Left hindlimb (tissue), 1 donor: Measurements from ENCODE around the gene PRKCA.
A peak's percentile ranks its signal among the peaks of the same experiment; 100 is the strongest.
"Not testable (repeated sequence)": the region's sequence is repeated elsewhere in the genome, so short reads cannot be mapped to it uniquely, and the experiment has no call there.

Experiments used
- DNase-seq: peaks from one replicate; pipeline ENCODE4 v3.0.0-alpha.2; 2018

Gene PRKCA

DNA sequence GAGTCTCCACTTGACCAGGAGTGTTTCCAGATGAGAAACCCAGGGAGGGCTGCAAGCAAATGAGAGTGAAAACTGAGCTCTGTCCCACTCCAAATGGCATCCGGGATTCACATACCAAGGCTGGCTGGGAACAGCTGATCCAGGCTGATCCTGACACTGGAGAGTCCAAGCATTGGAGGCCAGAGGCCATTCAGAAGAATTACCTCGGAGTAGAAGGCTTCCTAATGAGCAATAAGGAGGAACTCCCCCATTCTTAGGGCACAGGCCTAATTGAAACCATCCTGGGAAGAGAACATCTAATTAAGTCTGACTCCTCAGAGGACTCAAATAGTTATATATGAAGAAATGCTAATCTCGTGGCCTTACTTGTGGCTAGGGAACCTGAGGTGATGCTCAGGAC is 142.8 kb downstream of the PRKCA start:
- no peak for DNase-seq

DNA sequence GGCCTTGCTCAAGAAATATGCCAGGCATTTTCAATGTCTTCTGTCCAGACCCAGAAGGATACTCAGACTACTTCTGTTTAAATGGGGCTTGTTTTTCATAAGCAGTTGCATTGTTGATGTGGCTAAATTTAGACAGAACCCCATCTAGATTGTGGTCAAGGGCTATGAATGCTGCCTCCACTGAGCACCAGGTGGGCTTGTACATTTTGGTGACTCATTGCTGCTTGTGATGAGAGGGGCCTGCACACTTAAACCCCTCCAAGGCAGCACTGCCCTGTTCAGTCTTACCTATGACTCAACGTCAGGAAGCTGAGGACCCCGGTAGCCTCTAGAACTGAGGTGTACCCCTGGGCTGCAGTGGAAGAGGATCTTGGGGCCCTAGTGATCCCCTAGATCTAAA is 144.0 kb downstream of the PRKCA start:
- DNase-seq = no peak

DNA sequence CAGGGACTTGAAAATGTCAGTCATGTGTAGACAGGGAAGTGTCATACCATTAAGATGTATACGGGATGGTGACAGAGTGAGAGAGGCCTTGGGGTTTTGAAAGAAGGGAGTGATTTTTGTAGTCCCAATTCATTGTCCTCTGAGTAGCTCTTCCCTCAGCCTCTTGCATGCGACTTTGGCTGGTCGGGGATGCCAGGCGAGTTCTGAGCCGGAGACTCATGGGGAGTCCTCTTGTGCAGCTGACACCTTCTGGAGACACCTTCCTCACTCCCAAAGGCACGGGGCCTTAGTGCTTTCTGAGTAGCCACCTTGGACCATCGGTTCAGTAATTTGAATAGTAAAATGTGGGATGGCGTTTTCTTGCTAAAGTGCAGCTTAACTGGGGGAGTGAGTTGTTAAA is 144.7 kb downstream of the PRKCA start:
- no peak for DNase-seq

DNA sequence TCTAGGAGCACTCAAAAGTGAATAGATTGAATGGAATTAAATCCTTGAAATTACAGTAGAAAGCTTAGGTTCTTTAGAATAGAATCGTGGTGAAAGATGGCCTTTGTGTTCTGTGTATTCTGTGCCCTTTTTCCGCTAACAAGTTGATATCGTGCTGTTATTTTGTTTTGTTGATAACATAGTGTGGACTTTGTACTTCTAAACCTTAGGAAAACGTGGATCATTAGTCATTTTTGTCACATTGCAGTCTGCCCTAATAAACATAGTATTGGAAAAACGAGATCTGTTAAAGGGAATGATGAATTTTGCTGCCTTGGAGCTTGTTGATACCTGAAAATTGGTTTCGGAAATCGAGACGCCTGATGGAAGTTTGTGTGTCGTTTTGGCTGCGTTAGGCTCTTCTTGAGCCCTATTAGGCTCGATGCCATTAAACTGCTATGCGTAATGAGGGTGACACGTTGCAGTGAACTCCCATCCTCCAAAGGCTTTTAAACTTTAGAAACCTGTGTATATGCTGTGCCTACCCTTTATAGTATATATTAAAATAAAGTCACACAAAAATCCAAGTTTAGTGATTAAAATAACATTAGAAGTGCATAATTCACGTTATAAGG is 145.7 kb downstream of the PRKCA start:
- DNase-seq = no peak

DNA sequence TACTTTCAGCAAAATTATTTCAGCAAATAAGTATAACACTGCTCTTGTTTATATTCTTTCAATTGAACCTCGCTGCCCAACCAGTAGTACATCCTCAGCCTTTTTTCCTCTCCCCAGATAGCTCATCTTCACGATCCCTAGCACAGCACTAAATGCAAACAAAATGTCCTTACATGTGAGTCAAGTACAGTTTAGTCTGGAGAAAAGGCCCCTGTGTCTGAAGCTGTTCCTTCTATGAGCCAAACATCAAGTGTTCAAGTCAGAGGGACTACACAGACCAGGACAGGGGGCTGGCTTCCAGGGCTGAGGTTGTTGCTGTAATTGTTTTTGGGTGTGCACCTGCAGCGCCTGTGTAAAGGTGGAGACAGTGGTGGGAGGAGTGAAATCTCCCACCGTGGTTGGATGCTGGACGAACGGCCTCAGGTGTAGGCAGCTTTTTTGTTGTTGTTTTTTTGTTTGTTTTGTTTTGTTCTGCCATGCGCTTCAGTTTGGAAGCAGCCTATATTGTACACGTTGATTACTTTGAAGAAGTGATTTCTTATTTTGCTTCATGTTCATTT is 147.1 kb downstream of the PRKCA start:
- DNase-seq = no peak

DNA sequence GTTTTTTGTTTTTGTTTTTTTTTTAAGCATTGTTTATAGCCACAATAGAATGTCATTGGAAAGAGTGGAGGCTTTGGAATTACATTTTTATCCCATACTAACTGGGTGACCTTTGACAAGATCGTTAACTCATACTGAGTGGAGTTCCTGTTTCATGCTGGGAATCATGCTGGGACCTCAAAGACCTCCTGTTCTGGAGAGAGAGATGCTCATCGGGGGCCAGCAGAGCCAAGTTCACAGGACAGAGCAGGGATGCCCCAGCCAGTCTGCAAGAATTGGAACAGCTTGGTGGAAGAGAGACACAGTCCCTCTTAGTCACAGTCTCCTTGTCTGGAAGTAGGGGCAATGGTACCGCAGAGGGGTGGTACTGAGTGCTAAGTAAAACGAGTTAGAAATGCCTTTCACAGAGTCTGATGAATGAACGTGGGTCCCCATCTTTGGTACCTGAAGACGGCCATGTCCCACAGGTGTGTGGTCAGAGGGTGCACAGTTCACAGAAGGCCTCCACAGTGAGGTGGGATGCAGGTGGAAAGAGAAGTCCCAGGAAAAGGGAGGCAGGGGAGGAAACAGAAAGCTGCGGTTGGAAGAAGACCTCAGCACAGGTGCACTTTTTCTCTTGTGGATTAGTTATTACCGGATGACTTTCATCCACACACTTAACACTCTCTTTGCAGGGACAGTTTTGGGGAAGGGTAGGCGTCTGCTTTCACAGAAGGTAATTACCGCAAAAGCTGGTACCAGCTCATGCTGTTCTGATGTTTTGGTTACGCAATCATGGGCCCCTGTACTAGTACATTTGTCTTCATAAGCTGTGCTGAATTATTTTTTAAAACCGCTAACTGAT is 147.8 kb downstream of the PRKCA start:
- DNase-seq = no peak

DNA sequence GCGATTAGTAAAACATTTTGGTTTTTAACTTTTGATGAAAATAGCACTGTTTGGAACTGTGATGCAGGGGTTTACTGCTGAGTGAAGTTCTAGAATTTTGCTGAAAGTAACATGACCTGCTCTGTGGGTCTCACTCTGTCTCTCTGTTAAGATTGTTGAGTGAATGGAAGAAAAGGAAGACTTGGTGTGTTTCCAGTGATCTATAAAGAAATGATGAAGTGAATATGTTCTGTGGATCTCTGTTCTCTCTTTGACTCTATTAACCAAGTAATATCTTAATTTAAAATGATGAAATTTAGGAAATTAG is 148.4 kb downstream of the PRKCA start:
- no peak for DNase-seq

DNA sequence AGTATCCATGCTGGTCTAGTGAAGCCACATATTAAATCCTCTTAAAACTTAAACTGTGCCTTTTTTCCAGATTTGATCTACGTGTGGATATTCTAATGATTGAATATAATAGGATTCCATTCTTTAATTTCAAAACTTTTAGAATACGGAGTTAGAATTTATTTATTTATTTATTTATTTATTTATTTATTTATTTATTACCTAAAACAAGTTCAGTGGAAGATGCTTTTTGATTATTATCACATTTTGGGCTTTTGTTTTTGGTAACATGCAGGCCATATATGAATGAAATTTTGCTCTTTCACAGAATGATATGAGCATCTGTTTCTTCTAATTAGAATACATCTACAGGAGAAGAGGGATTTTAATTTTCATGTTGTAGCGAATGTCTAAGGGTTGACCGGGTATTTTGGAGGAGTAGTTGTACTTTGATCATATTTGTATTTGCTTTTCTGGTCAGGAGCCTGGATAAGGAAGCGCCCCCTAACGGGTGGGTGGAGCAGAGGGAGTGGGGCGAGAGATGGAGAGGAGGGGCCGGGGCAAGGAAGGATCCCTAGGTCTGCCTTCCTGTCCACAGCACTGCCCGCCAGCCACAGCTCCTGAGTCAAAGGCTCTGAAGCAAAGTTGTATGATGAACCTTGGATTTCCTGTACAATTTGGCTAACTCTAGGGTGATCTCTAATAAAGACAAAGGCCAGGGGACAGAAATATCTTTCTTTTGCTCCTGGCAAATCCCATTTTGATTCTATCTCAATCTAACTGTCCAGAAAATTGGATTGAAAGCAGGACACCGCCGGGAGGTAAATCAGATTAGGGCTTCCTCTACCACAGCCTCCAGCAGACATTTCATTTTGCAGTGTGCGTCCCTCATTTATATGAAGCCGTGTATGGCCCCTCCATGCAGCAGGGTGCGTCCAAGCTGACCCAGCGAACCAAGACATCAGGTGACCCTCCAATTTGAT is 149.1 kb downstream of the PRKCA start:
- no peak for DNase-seq

DNA sequence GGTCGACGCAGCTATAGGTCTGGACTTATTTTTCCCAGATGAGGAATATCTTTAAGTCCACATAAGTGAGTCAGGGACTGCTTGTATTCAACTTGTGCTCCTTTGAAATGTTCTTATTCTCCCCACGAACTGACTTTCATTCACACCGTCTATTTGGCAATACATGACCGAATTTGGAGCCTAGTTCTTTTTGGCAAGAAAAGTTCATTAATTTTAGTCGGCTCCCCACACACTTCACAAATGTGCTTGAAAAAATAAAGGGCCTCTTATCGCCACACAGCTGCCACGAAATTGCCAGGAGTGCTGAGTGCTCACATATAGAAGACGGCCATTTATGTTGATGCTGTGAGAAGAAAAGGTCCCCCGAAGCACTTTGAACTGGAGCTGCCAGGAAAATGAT is 152.6 kb downstream of the PRKCA start:
- no peak for DNase-seq

DNA sequence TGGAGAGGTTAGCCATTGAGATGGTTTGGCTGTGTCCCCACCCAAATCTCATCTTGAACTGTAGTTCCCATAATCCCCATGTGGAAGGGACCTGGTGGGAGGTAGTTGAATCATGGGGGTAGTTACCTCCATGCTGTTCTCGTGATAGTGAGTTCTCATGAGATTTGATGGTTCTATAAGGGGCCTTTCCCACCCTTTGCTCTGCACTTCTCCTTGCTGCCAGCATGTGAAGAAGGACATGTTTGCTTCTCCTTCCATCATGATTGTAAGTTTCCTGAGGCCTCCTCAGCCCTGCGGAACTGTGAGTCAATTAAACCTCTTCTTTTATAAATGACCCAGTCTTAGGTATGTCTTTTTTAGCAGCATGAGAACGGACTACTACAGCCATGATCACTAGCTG is 155.1 kb downstream of the PRKCA start:
- not testable (repeated sequence) for DNase-seq

DNA sequence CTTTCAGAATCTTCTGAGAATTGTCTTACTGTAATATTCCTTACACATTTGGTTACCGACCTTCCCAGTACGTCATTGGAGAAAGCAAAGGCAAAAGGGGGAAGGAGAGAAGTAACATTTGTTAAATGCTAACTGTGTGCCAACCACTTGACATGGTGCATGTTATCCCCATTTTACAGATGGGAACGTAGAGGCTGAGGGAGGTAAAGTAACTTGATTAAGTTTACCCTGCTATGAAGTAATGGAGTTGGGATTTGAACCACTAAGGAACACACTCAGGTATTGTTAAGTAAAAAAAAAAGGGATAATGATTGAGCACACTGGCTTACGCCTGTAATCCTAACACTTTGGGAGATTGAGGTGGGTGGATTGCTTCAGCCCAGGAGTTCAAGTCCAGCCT is 156.4 kb downstream of the PRKCA start:
- DNase-seq = no peak

DNA sequence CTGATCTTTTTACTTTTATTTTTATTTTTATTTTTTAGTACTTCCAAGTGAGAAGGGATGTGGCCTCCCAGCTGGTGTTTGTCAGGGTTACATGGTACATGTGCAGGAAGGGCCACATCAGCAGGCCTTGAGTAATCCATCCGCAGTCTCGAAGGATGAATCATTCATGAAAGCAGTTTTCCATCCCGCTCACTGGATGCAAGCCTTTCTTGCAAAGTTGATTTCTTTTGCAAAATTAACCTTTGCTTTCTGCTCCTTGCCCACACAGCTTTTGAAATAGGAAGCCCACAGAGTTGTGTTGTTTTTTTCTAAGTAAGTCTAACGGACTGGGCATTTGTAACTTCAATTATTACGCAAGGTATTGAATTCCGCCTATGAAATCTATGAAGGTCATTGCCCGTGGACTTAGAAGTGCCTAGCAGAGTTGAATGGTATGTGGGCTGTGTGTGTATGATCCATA is 157.4 kb downstream of the PRKCA start:
- no peak for DNase-seq

DNA sequence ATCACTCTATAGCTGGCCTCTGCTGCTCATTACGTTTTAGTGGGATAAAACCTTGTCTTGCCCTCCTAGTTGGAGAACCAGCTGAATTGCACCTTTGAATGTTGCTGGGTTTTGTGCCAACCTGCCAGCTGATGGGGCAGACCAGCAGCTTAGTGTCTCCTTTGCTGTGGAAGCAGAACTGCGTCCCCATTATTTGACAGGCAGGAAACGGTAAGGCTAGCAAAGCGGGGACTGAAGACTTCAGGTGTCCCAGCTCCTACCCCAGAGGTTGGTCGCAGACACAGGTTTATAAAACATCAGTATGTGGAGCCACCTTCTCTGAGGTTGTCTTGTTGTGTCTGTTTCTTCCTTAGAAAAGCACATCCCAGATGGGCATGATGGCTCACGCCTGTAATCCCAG is 158.1 kb downstream of the PRKCA start:
- no peak for DNase-seq

DNA sequence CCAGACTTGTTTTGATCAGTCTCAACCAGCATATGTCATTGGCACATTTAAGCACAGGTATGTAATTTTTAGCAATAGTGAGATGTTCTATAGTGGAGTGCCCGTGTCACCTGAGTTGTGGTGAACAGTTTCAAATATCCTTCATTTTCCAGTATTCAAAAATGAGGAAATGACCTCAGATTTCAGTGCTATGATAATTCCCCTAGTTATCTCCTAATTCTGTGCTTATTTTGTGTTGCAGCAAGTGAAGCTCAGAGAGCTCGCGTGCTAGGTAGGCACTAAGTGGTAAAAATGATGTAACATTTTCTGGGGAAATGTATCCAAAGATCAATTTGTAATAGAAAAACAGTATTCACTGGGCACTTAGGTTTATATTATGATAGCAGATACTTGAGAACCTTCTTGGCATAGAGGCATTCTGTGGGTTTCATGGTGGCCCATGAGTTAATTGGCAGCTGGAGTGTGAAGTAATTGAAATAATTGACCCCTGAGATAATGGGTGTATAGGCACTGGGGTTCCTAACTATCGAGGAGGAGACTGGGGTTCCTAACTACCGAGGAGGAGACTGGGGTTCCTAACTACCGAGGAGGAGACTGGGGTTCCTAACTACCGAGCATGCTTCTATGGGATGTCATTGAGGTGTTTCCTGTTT is 159.1 kb downstream of the PRKCA start:
- no peak for DNase-seq

DNA sequence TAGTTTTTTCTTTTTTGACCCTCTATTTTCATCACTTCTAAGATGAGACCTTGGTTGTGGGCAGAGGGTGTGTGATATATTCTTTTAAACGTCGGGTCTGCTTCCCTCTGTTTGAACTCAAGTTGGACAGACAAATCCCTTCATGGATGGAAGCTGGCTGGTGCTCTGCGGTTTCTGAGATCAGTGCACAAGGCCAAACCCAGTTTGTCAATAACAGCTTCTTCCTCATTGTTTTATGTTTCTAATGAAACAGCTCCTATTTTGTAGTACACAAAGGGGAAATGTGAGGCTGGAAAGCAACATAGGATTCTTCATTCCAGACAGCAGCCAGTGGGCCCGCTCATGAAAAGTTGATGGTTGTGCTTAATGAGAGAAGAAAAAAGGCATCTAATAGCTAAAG is 159.6 kb downstream of the PRKCA start:
- DNase-seq = no peak

DNA sequence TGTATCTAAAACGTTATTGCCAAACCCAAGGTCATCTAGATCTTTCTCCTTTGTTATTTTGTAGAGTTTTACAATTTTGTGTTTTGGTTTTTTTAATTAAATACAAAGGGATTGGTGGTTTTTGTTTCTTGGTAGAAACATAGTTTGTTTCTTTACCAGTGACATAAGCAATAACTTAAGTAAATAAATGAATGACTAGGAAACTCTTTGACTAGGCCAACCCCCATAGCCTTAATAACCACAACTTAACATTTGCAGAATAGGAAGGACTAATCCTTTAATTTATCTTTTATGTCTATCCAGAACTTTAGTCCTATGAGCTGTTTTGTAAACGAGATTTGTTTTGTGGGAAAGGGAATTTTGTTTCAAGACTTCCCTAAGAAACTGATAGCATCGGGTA is 162.5 kb downstream of the PRKCA start:
- DNase-seq = no peak

DNA sequence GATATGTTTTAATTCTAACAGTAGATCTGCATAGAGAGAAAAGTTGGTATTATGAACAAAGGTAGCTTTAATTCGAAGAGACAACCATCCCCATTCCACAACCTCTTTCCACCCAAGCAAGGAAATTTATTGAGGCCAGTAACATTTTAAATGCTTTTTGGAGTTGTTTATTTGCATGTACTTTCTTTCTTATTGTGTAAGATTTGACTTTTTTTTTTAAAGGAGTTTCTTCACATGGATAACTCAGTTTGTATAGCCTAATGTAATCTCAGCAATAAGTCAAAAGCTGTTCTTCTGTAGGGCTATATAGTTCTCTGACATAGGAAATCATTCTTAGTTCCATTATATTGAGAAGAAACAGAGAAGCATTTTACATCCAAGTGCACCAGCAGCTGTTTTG is 163.3 kb downstream of the PRKCA start:
- no peak for DNase-seq

DNA sequence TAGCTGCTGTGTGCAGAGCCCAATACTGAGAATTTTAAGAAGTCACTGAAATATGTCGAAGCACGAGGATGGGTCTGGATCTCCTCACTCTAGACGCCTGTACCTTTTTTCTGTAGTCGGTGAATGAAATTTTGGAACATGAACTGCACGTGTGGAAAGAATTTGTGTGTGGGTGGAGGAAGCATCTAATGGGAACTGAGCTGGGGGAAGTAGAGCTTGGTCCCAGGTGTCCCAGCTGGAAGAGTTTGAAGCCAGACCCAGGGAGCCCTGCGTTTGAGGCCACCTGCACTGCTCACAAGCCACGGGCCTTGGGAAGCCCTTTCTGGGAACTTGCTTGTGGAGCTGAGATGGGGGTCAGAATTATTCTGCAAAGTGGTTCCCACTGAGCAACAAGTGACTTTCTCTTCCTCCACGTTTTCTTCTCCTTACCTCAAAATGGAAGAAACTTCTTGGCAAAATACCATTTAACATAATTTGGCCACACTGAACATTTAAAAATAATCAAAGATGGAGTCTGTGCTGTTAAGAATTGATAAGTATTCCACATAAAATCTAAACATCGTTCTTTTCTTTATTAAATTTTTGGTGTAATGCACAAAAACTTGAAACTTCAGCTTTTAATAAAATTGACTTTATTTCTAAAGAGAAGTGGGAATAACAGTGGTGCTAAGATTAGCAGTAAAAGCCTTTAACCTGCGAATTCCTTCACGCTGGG is 163.8 kb downstream of the PRKCA start:
- peak; percentile 52 for DNase-seq

DNA sequence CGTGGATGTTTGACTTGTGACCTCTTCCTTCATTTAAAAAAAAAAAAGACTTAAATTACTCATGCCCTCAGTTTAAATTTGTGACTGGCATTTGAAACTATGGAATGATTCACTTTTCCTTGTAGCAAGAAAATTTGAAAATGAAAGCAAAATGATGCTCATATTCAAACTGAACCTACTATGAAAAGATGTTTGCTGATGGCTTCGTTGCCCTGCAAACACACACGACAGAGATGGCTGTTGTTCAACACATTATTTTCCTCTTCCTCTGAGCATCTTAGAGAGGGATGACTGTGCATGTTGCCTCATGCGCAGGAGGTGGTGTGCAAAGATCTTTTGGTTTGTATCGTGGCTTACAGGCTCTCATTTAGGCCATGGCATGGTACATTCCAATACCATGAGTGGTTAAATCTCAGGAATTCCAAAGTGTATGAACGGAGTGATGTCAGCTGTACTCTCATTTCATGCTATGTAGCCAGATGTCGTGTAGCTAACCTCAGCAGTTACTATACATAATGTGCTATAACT is 164.5 kb downstream of the PRKCA start:
- peak; percentile 52 for DNase-seq

DNA sequence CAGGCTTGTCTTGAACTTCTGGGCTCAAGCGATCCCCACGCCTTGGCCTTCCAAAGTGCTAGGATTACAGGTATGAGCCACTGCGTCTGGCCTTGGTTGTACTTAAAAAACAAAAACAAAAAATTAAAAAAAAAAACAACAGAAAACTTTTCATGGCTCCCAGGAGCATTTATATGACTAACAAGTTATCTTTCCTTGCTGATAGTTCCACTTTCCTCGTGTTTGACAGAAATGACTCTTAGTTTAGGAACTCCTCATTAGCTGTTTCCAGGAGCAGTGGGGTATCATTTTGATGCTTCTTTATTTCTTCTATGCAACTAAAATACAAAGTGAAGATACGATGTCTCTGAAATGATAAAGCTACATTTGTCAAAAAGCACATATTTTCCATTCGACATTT is 165.4 kb downstream of the PRKCA start:
- no peak for DNase-seq

DNA sequence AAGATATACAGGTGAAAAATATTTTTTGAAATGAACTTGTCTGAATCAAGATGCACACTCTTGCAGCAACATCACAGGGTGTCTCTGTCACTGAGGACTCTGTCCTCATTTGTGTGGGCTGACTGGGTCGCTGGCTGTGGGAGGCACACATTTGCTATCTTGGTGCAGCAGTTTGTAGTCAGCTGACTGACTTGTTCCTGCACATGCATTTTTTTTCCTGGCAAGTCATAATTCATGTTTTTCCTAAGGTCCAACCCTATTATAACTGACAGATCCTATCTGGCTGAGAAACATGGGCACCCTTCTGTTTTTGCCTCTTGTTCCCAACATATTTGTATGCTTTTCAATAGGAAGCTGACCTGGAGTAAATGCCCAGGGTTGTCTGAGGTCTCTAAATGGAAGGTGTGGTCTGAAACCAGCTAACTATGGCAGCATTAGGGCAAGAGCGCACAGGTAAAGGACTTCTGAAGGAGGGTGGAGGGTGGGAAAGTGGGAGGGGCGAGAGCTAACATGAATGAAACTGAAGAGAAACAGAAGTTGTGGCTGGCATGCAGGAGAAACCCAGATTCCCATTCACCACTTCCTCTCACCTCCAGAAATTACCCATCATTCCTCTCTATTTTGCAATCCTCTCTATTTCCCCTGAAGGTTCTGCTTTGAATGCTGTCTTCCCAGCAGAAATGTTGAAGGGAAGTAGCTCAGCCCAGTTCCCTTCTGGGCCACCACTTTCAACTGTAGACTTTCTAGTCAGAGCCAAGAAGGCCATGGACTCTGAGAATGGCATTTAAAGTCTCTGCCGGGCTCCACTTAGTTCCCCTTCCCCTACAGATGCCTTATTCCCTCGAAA is 166.1 kb downstream of the PRKCA start:
- no peak for DNase-seq
